GM12878 (cell line): ENCODE data around the gene ZNF618.

Experiments used
- ATF3 ChIP-seq: IDR thresholded peaks from 2 replicates; pipeline ENCODE4 v1.6.1; 2011; ENCODE audit warnings: low read depth, mild to moderate bottlenecking, low read length, moderate library complexity, borderline replicate concordance; ENCODE audit errors: extremely low read depth
- CREB1 ChIP-seq: IDR thresholded peaks from 2 replicates; pipeline ENCODE4 v1.6.1; 2012; ENCODE audit warnings: low read depth, mild to moderate bottlenecking, inconsistent platforms
- CREM ChIP-seq: IDR thresholded peaks from 2 replicates; pipeline ENCODE4 v1.6.1; 2014; ENCODE audit warnings: antibody characterized with exemption, low read depth
- FOXM1 ChIP-seq: IDR thresholded peaks from 2 replicates; pipeline ENCODE4 v1.6.1; 2012; ENCODE audit warnings: low read depth, mild to moderate bottlenecking, inconsistent platforms, low read length, moderate library complexity
- GATAD2B ChIP-seq: fragments of 450-650 bp; conservative IDR thresholded peaks from 2 replicates; pipeline ENCODE4 v1.6.1; 2017; ENCODE audit warnings: low read depth, mild to moderate bottlenecking, moderate library complexity
- PBX3 ChIP-seq: IDR thresholded peaks from 2 replicates; pipeline ENCODE4 v1.6.1; 2011; ENCODE audit warnings: mild to moderate bottlenecking, low read depth, low read length, moderate library complexity; ENCODE audit not compliant: insufficient replicate concordance
- POLR2AphosphoS5 ChIP-seq: IDR thresholded peaks from 2 replicates; pipeline ENCODE4 v1.6.1; 2011; ENCODE audit warnings: mild to moderate bottlenecking, low read length, inconsistent platforms
- ZSCAN29 ChIP-seq: fragments of 450-650 bp; IDR thresholded peaks from 2 replicates; pipeline ENCODE4 v1.6.1; 2017; ENCODE audit warnings: mild to moderate bottlenecking, moderate library complexity
- TF ChIP-seq, protein P1 (sequence below), 3 experiments: IDR thresholded peaks in 2 of 3; conservative IDR thresholded peaks in 1 of 3; 2 replicates each; pipeline ENCODE4 v1.5.1; 2011; ENCODE audit warnings: low read depth in 3 of 3, low read length in 3 of 3, mild to moderate bottlenecking in 3 of 3, control low read depth in 2 of 3, moderate library complexity in 2 of 3, inconsistent platforms in 1 of 3, mixed read lengths in 1 of 3; ENCODE audit not compliant: control insufficient read depth in 2 of 3, insufficient read depth in 1 of 3; ENCODE audit errors: extremely low read depth in 1 of 3
- TF ChIP-seq, protein P2 (sequence below): fragments of 450-650 bp; conservative IDR thresholded peaks from 2 replicates; pipeline ENCODE4 v1.6.1; 2017; ENCODE audit warnings: mild to moderate bottlenecking, moderate library complexity

GRCh38 chr9:114099669-114100270 lies 223.7 kb downstream of the ZNF618 start:
- TF ChIP-seq ZSCAN29, result no peak
- TF ChIP-seq, protein P1, sequence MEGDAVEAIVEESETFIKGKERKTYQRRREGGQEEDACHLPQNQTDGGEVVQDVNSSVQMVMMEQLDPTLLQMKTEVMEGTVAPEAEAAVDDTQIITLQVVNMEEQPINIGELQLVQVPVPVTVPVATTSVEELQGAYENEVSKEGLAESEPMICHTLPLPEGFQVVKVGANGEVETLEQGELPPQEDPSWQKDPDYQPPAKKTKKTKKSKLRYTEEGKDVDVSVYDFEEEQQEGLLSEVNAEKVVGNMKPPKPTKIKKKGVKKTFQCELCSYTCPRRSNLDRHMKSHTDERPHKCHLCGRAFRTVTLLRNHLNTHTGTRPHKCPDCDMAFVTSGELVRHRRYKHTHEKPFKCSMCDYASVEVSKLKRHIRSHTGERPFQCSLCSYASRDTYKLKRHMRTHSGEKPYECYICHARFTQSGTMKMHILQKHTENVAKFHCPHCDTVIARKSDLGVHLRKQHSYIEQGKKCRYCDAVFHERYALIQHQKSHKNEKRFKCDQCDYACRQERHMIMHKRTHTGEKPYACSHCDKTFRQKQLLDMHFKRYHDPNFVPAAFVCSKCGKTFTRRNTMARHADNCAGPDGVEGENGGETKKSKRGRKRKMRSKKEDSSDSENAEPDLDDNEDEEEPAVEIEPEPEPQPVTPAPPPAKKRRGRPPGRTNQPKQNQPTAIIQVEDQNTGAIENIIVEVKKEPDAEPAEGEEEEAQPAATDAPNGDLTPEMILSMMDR (IDR thresholded peaks at IDR 0.05 in 2 of 3, conservative IDR thresholded peaks at IDR 0.05 in 1 of 3; ENCODE audit: control insufficient read depth in 2 of 3, extremely low read depth in 1 of 3, insufficient read depth in 1 of 3, low read depth in 3 of 3, low read length in 3 of 3), result no peak
- no peak for TF ChIP-seq POLR2AphosphoS5
- TF ChIP-seq, protein P2, sequence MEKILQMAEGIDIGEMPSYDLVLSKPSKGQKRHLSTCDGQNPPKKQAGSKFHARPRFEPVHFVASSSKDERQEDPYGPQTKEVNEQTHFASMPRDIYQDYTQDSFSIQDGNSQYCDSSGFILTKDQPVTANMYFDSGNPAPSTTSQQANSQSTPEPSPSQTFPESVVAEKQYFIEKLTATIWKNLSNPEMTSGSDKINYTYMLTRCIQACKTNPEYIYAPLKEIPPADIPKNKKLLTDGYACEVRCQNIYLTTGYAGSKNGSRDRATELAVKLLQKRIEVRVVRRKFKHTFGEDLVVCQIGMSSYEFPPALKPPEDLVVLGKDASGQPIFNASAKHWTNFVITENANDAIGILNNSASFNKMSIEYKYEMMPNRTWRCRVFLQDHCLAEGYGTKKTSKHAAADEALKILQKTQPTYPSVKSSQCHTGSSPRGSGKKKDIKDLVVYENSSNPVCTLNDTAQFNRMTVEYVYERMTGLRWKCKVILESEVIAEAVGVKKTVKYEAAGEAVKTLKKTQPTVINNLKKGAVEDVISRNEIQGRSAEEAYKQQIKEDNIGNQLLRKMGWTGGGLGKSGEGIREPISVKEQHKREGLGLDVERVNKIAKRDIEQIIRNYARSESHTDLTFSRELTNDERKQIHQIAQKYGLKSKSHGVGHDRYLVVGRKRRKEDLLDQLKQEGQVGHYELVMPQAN, result no peak
- no peak for TF ChIP-seq FOXM1
- no peak for TF ChIP-seq GATAD2B
- no peak for TF ChIP-seq CREB1
- no peak for TF ChIP-seq ATF3
- TF ChIP-seq PBX3, result no peak
- no peak for TF ChIP-seq CREM
